Hepatocyte (in vitro differentiated cells): ENCODE data around the gene SH3PXD2B. TPM values are rescaled to one million over a fixed set of nuclear protein-coding genes. Genes with fewer than 3 reads are reported as not detected.

Experiments used
- DNase-seq: peaks from one replicate; pipeline ENCODE4 v3.0.0-alpha.2; 2016; ENCODE audit warnings: low spot score
- H2AFZ ChIP-seq: fragments of 200-600 bp; sonication (generic); 2 replicates; pipeline ENCODE4 v1.6.0; 2016; ENCODE audit warnings: antibody characterized with exemption, mild to moderate bottlenecking
- H3K27ac ChIP-seq: fragments of 200-600 bp; sonication (generic); 2 replicates; pipeline ENCODE4 v1.5.1; 2016; ENCODE audit warnings: mild to moderate bottlenecking
- H3K27me3 ChIP-seq: fragments of 200-600 bp; sonication (generic); 2 replicates; pipeline ENCODE4 v1.6.1; 2016
- H3K36me3 ChIP-seq: fragments of 200-600 bp; sonication (generic); replicated peaks from 2 replicates; pipeline ENCODE4 v1.5.1; 2016; ENCODE audit warnings: low read depth; ENCODE audit not compliant: insufficient read depth
- H3K4me1 ChIP-seq: fragments of 200-600 bp; sonication (generic); 2 replicates; pipeline ENCODE4 v1.5.1; 2016; ENCODE audit warnings: mild to moderate bottlenecking, moderate library complexity; ENCODE audit not compliant: insufficient read depth
- H3K4me2 ChIP-seq: fragments of 200-600 bp; sonication (generic); 2 replicates; pipeline ENCODE4 v1.6.0; 2016
- H3K4me3 ChIP-seq: fragments of 200-600 bp; sonication (generic); 2 replicates; pipeline ENCODE4 v1.5.1; 2016; ENCODE audit warnings: mild to moderate bottlenecking
- H3K79me2 ChIP-seq: fragments of 200-600 bp; sonication (generic); 2 replicates; pipeline ENCODE4 v1.6.0; 2017; ENCODE audit warnings: mild to moderate bottlenecking
- H3K9me2 ChIP-seq: fragments of 200-600 bp; sonication (generic); replicated peaks from 2 replicates; pipeline ENCODE4 v1.6.0; 2017; ENCODE audit warnings: mild to moderate bottlenecking; ENCODE audit not compliant: insufficient read depth
- H3K9me3 ChIP-seq: fragments of 200-600 bp; sonication (generic); 2 replicates; pipeline ENCODE4 v1.5.1; 2016; ENCODE audit warnings: low read depth, mild to moderate bottlenecking
- H4K20me1 ChIP-seq: fragments of 200-600 bp; sonication (generic); 2 replicates; pipeline ENCODE4 v1.6.0; 2016; ENCODE audit warnings: mild to moderate bottlenecking; ENCODE audit not compliant: insufficient read depth, poor library complexity, severe bottlenecking
- EZH2 ChIP-seq: fragments of 200-600 bp; sonication (generic); IDR thresholded peaks from 2 replicates; pipeline ENCODE4 v1.6.1; 2016; ENCODE audit warnings: antibody characterized with exemption, mild to moderate bottlenecking, borderline replicate concordance
- EZH2phosphoT487 ChIP-seq: fragments of 200-600 bp; sonication (generic); IDR thresholded peaks from one replicate; pipeline ENCODE4 v1.6.1; 2018; ENCODE audit warnings: antibody characterized with exemption, mild to moderate bottlenecking, low read depth, moderate library complexity; ENCODE audit not compliant: unreplicated experiment, severe bottlenecking
- WGBS: methylation state at CpG from one replicate; pipeline ENCODE4 v1.1.6; 2016; ENCODE audit warnings: low lambda C conversion rate; ENCODE audit errors: missing lambda C conversion rate; 5-methylcytosine and 5-hydroxymethylcytosine counted together
- polyA plus RNA-seq: library from polyadenylated mRNA; unstranded; fragments of >200 nt; fragmentation: Nextera tagmentation; extraction: Ambion mirVana; gene quantifications from 2 replicates; pipeline ENCODE4 v1.2.1, GENCODE V29; 2016
- total RNA-seq: library from RNA; depleted of rRNA; stranded (reverse); fragments of >200 nt; gene quantifications from 2 replicates; pipeline ENCODE4 v1.2.3, GENCODE V29; 2014
- TF ChIP-seq, protein P1 (sequence below): fragments of 200-600 bp; sonication (generic); IDR thresholded peaks from 2 replicates; pipeline ENCODE4 v1.5.1; 2016; ENCODE audit warnings: antibody characterized with exemption, mild to moderate bottlenecking; ENCODE audit not compliant: poor library complexity

The SH3PXD2B gene
- total and polyA plus RNA-seq, 2 experiments from 2014 or later, result 27.8 to 28.5 TPM

DNA sequence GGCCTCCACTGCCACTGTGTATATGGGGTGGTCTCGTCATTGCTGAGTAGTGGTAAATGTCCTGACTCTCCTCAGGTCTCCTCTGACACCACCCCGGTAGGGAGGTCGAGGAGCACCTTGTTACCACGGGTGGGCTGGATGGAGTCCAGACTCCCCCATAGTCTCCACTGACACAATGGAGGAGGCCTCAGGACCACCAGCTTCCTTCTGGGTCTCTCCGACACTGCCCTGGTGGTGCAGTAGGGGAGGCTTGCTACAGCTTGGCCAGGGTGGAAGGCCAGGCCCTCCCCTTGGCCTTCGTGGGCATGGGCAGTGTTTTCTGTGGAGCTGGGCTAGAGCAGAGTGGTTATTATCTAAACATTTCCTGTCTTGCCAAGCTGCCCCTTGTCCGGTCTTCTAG is 15.4 kb upstream of the SH3PXD2B start:
- Histone ChIP-seq H3K9me3 (peaks cover 3% of the 10 kb centered on the region), H3K4me1 (no peaks in the 10 kb centered on the region), H3K79me2 (no peaks in the 10 kb centered on the region), H3K27ac (no peak overlapping the region), H2AFZ (no peak overlapping the region), H3K9me2 (no peaks in the 10 kb centered on the region), H4K20me1 (no peaks in the 10 kb centered on the region), H3K4me2 (no peak overlapping the region), H3K36me3 (no peaks in the 10 kb centered on the region), H3K4me3 (no peak overlapping the region), H3K27me3 (no peaks in the 10 kb centered on the region)
- DNase-seq, result no peak
- TF ChIP-seq EZH2, result no peak
- WGBS, result 93% methylated on average over 7 of the region's 7 CpGs

DNA sequence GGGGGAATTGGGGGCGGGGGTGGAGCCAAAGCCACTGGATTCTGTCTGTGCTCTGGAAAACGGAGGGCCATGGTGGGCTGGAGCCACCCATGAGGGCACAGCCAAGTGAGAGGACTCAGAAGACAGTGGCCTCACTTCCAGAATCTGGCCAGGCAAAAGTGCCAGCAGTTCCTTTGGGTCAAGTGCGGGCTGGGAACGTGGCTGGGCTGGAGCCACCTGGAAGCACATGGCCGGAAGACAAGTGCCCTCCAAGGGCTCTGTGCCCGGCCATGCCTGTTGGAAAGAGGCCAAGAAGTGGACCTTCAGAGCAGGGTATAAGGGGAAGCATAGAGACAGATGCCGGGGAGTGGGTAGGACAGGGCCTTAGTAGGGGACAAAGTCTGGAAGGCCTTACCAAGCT is 11.7 kb upstream of the SH3PXD2B start:
- Histone ChIP-seq H3K27ac (no peak overlapping the region), H3K36me3 (no peaks in the 10 kb centered on the region), H3K27me3 (no peaks in the 10 kb centered on the region), H3K4me1 (no peaks in the 10 kb centered on the region), H2AFZ (no peak overlapping the region), H3K9me3 (peaks cover 3% of the 10 kb centered on the region), H3K4me3 (no peak overlapping the region), H3K9me2 (no peaks in the 10 kb centered on the region), H4K20me1 (no peaks in the 10 kb centered on the region), H3K79me2 (no peaks in the 10 kb centered on the region), H3K4me2 (no peak overlapping the region)
- WGBS, result 87% methylated on average over 5 of the region's 7 CpGs
- no peak for TF ChIP-seq EZH2
- no peak for TF ChIP-seq EZH2phosphoT487
- TF ChIP-seq, protein P1, sequence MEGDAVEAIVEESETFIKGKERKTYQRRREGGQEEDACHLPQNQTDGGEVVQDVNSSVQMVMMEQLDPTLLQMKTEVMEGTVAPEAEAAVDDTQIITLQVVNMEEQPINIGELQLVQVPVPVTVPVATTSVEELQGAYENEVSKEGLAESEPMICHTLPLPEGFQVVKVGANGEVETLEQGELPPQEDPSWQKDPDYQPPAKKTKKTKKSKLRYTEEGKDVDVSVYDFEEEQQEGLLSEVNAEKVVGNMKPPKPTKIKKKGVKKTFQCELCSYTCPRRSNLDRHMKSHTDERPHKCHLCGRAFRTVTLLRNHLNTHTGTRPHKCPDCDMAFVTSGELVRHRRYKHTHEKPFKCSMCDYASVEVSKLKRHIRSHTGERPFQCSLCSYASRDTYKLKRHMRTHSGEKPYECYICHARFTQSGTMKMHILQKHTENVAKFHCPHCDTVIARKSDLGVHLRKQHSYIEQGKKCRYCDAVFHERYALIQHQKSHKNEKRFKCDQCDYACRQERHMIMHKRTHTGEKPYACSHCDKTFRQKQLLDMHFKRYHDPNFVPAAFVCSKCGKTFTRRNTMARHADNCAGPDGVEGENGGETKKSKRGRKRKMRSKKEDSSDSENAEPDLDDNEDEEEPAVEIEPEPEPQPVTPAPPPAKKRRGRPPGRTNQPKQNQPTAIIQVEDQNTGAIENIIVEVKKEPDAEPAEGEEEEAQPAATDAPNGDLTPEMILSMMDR, result no peak
- no peak for DNase-seq

DNA sequence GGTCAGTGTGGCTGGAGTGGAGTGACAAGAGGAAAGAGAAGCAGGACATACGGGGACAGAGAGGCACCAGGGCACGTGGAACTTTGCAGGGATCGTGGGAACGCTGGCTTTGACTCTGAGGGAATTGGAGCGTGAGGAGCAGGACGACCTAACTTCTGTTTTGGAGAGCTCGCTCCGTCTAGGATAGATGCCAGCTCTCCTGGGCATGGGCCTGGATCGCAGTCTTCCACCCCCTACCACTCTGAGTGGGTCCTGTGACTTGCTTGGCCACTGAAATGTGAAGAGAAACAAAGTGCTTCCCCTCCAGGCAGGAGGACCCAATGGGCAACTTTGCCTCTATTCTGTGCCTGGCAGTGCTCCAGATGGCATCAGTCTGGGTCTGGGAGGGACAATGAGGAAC is 8.7 kb upstream of the SH3PXD2B start:
- H3K27ac ChIP-seq, result no peak overlapping the region
- WGBS, result 95% methylated on average over 9 of the region's 9 CpGs
- H3K4me2 ChIP-seq, result no peak overlapping the region
- DNase-seq, result no peak
- H3K4me1 ChIP-seq, result no peaks in the 10 kb centered on the region
- H3K27me3 ChIP-seq, result no peaks in the 10 kb centered on the region
- TF ChIP-seq, protein P1, result no peak
- no peak for TF ChIP-seq EZH2phosphoT487
- TF ChIP-seq EZH2, result no peak
- H3K4me3 ChIP-seq, result no peak overlapping the region
- H4K20me1 ChIP-seq, result no peaks in the 10 kb centered on the region
- no peaks in the 10 kb centered on the region for H3K9me2 ChIP-seq
- no peaks in the 10 kb centered on the region for H3K9me3 ChIP-seq
- no peak overlapping the region for H2AFZ ChIP-seq
- H3K36me3 ChIP-seq, result no peaks in the 10 kb centered on the region
- no peaks in the 10 kb centered on the region for H3K79me2 ChIP-seq

DNA sequence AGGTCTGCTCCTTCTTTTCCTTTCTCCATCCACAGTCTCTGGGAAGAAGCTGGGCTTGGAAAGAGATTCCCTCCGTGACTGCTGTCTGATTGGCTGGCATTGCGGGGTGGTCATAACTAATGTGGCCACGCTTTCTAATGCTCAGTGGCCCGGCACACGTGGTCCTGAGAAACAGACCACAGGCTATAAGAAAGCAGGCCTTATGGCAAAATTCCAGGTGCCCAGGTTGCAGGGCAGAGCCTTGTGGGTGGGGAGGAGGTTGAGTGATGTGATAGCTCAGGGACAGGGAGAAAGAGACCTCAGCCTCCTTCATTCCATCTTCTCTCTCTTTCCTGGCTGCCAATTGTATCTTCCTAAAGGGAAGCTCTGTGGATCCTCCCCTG is 5.4 kb upstream of the SH3PXD2B start:
- Histone ChIP-seq H3K4me2 (no peak overlapping the region), H3K4me3 (no peak overlapping the region), H3K27me3 (no peaks in the 10 kb centered on the region), H3K36me3 (no peaks in the 10 kb centered on the region), H4K20me1 (no peaks in the 10 kb centered on the region), H3K9me3 (no peaks in the 10 kb centered on the region), H3K79me2 (no peaks in the 10 kb centered on the region), H3K4me1 (no peaks in the 10 kb centered on the region), H2AFZ (no peak overlapping the region), H3K27ac (no peak overlapping the region), H3K9me2 (no peaks in the 10 kb centered on the region)
- TF ChIP-seq EZH2phosphoT487 (no peak), EZH2 (no peak)
- TF ChIP-seq, protein P1, result no peak
- 96% methylated on average over 5 of the region's 5 CpGs for WGBS
- no peak for DNase-seq
